HEK293 (cell line): ENCODE measurements around the gene XPOT.

Experiments
- REPIN1 ChIP-seq: fragments of 450-650 bp; formaldehyde crosslinking; IDR thresholded peaks from 2 replicates; pipeline ENCODE4 v1.5.1; 2017; ENCODE audit warnings: missing biosample characterization, missing genetic modification characterization, low read depth
- TCF7L2 ChIP-seq: IDR thresholded peaks from 2 replicates; pipeline ENCODE4 v1.6.1; 2011; ENCODE audit warnings: low read depth, mild to moderate bottlenecking, inconsistent platforms, low read length, moderate library complexity, borderline replicate concordance
- ZNF121 ChIP-seq: fragments of 450-650 bp; formaldehyde crosslinking; IDR thresholded peaks from 2 replicates; pipeline ENCODE4 v1.5.1; 2016; ENCODE audit warnings: missing biosample characterization, missing genetic modification characterization
- TF ChIP-seq, protein P1 (sequence below): fragments of 450-650 bp; formaldehyde crosslinking; IDR thresholded peaks from 2 replicates; pipeline ENCODE4 v1.5.1; 2016; ENCODE audit warnings: missing biosample characterization, missing genetic modification characterization

DNA sequence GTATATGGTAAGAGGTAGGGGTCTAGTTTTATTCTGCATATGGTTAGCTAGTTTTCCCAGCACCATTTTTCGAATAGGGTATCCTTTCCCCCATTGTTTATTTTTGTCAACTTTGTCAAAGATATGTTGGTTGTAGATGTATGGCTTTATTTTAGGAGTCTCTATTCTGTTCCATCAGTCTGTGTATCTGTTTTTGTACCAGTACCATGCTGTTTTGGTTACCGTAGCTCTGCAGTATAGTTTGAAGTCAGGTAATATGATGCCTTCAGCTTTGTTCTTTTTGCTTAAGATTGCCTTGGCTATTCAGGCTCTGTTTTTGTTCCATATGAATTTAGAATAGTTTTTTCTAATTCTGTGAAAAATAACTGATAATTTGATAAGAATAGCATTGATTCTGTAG lies 72.7 kb downstream of the XPOT start:
- TF ChIP-seq TCF7L2, result no peak
- TF ChIP-seq ZNF121 (tag by site-specific recombination), result no peak
- TF ChIP-seq, protein P1, sequence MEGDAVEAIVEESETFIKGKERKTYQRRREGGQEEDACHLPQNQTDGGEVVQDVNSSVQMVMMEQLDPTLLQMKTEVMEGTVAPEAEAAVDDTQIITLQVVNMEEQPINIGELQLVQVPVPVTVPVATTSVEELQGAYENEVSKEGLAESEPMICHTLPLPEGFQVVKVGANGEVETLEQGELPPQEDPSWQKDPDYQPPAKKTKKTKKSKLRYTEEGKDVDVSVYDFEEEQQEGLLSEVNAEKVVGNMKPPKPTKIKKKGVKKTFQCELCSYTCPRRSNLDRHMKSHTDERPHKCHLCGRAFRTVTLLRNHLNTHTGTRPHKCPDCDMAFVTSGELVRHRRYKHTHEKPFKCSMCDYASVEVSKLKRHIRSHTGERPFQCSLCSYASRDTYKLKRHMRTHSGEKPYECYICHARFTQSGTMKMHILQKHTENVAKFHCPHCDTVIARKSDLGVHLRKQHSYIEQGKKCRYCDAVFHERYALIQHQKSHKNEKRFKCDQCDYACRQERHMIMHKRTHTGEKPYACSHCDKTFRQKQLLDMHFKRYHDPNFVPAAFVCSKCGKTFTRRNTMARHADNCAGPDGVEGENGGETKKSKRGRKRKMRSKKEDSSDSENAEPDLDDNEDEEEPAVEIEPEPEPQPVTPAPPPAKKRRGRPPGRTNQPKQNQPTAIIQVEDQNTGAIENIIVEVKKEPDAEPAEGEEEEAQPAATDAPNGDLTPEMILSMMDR (tag by site-specific recombination), result no peak
- TF ChIP-seq REPIN1, result no peak
